Naive thymus-derived CD8-positive, alpha-beta T cell (primary cell): ENCODE results near the gene AK6. TPM values are rescaled to one million over a fixed set of nuclear protein-coding genes. Genes with fewer than 3 reads are reported as not detected.
"Not testable (repeated sequence)": the region's sequence is repeated elsewhere in the genome, so short reads cannot be mapped to it uniquely, and the experiment has no call there.

Source experiments
- ATAC-seq, 2 donors: fragments of 150-1000 bp; cut with Tn5 transposase in 1 of 2; sonication (Bioruptor Pico), chemical (Tn5 transposase) in 1 of 2; 1 replicate in 1 of 2; 2 replicates in 1 of 2; pipeline ENCODE4 v1.10.0; 2021; ENCODE audit warnings: mild to moderate bottlenecking in 2 of 2, moderate library complexity in 2 of 2
- POLR2A ChIA-PET: fragments of 350-600 bp; sonication (Branson Sonifier 250); formaldehyde crosslinking; loops from one replicate; lab custom pipeline; 2021; ENCODE audit warnings: antibody characterized with exemption; lab: Charles Lee
- DNase-seq, 10 donors: peaks; one replicate each; pipeline versions ENCODE4 v3.0.0 to v3.0.0-alpha.2; 2020 to 2022
- H3K27ac Mint-ChIP-seq, 10 donors: one replicate each; pipeline ENCODE4 v1.8.0; 2020 to 2022; ENCODE audit warnings: mild to moderate bottlenecking in 10 of 10, mixed read lengths in 10 of 10, moderate library complexity in 4 of 10, inconsistent platforms in 1 of 10
- H3K27me3 Mint-ChIP-seq, 5 donors: one replicate each; pipeline ENCODE4 v1.8.0; 2021 to 2022; ENCODE audit warnings: mixed read lengths in 5 of 5
- H3K36me3 Mint-ChIP-seq, 3 donors: one replicate each; pipeline ENCODE4 v1.8.0; 2020 to 2022; ENCODE audit warnings: mixed read lengths in 3 of 3, mild to moderate bottlenecking in 2 of 3, inconsistent platforms in 1 of 3
- H3K4me1 Mint-ChIP-seq, 4 donors: one replicate each; pipeline ENCODE4 v1.8.0; 2021 to 2022; ENCODE audit warnings: mixed read lengths in 4 of 4
- H3K4me3 Mint-ChIP-seq, 10 donors: one replicate each; pipeline ENCODE4 v1.8.0; 2020 to 2022; ENCODE audit warnings: mild to moderate bottlenecking in 10 of 10, mixed read lengths in 10 of 10, moderate library complexity in 6 of 10, inconsistent platforms in 1 of 10
- H3K9me3 Mint-ChIP-seq, 9 donors: one replicate each; pipeline ENCODE4 v1.8.0; 2020 to 2022; ENCODE audit warnings: mixed read lengths in 9 of 9, mild to moderate bottlenecking in 3 of 9, inconsistent platforms in 1 of 9, moderate library complexity in 1 of 9
- polyA plus RNA-seq, 3 donors: library from polyadenylated mRNA; unstranded; fragments of 300-500 nt; fragmentation: Illumina TruSeq; gene quantifications; one replicate each; pipeline ENCODE4 v1.2.3, GENCODE V29; 2021
- total RNA-seq, 8 experiments: library from RNA in 2 of 8; stranded (reverse) in 2 of 8; gene quantifications; one replicate each; pipeline ENCODE4 v1.2.3 and lab custom pipeline; 2021 to 2026

AK6 gene
- 10 to 100 TPM; 25.8 to 27.3 TPM for total RNA-seq
- polyA plus RNA-seq: 10 to 100 TPM; 64.6 to 77.0 (median 71.6) TPM
- 1.5 to 48.4 (median 12.6) reads per million in 6 experiments for total RNA-seq (lab: John Stamatoyannopoulos, UW)

DNA sequence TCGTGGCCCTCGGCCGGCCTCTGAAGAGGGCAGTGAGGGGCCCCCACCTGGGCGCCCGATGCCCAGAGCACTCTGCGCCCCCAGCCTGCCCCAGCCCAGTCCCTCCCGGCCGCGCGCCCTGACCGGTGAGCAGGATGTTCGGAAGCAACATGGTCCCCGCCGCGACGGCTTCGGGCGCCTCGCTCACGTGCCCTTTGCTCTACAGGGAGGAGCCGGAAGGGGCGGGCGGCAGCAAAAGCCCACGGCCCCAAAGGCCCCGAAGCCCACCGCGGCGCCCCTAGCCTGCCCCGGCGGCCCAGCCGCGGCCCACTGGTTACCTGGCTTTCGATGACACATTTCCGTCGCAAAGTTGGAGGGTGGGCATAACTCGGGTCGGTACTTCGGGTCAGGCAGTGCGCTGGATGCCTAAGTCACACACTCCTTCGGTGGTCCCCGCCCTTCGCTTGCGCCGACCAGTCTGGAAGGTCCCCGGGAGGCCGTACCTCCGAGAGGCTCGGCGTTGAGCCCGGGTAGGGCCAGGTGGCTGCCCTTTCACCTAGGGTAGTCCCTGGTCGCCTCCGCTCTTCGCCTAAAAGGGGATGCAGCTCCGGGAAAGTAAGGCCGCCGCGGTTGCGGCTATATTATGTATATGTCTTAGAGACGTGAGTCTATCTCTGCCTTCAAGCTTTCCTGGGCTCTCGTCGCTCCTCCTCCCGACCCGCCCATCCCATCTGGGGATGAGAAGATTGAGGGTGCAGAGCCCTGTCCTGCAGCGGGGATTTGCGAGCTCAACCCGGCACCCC is at the start of gene AK6, which contains the start of the genes RAD17 and TAF9:
TSS of gene AK6 (minus strand) at position 181 of the 782 bp plus-strand sequence. CDS start at position 151, 30 bp downstream.
TSS of gene RAD17 (plus strand) at position 479 of the 782 bp plus-strand sequence. CDS start 2,391 bp downstream, outside the sequence.
TSS of gene TAF9 (minus strand) at position 181 of the 782 bp plus-strand sequence. CDS start 3,783 bp downstream, outside the sequence.
- no peaks in the 10 kb centered on the region for H3K9me3 Mint-ChIP-seq
- H3K4me3 Mint-ChIP-seq: peak within 1 kb of the TSS; percentile 91 to 99 (median 96)
- peaks cover 16 to 53% (median 45%) of the 10 kb centered on the region in 4 donors for H3K4me1 Mint-ChIP-seq
- DNase-seq (peak; percentile 85 to 99 (median 90)), ATAC-seq (peak; percentile 87 to 89)
- H3K36me3 Mint-ChIP-seq: peaks cover 5 to 30% (median 5%) of the 10 kb centered on the region in 3 donors
- peak within 1 kb of the TSS; percentile 91 to 100 (median 99) for H3K27ac Mint-ChIP-seq
- POLR2A ChIA-PET: interaction anchor here (0.7 to 1.7 kb wide), 6 partner anchors 11 to 326 kb away, joined by 3 to 9 read pairs (median 6); partner anchors contain the start of genes CCDC125, CCNB1 and SLC30A5
- no peaks in the 10 kb centered on the region for H3K27me3 Mint-ChIP-seq

GRCh38 chr5:69418554-69418953 is 49.2 kb upstream of the AK6 start:
- H3K9me3 Mint-ChIP-seq: peaks cover 0 to 6% (median 0%) of the 10 kb centered on the region in 9 donors

DNA sequence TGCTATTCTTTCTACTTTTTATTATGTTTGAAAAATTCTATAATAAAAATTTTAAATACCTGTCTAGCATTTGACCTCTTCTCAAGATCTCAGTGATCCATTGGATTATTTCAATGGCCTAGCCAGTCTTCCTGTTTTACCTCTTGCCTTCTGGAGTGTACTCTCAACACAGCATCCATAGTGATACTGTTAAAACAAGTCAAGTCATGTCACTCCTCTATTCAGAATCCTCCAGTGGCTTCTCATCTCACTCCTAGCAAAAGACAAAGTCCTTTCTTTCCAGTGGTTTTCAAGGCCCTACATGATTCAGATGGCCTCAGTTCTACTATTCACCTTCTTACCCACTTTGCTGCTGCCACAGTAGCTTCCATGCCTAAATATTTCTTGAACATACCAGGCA is 47.4 kb upstream of the AK6 start:
- ATAC-seq (no peak), DNase-seq (no peak)
- Mint-ChIP-seq H3K27ac (no peak overlapping the region), H3K27me3 (no peaks in the 10 kb centered on the region), H3K9me3 (no peaks in the 10 kb centered on the region), H3K4me1 (peaks cover 1 to 11% (median 10%) of the 10 kb centered on the region in 4 donors), H3K4me3 (peak overlapping the region in 4 of 10 donors; percentile 58 to 77 (median 71)), H3K36me3 (peaks cover under 1 to 14% (median 11%) of the 10 kb centered on the region in 3 donors)
- POLR2A ChIA-PET: no interaction called here

More at GRCh38 chr5:69418554-69418953, 49.2 kb upstream of the AK6 start:
- POLR2A ChIA-PET: no interaction called here
- Mint-ChIP-seq H3K27me3 (no peaks in the 10 kb centered on the region), H3K36me3 (peaks cover 0 to 13% (median 10%) of the 10 kb centered on the region in 3 donors), H3K4me1 (peaks cover 3 to 11% (median 10%) of the 10 kb centered on the region in 4 donors), H3K4me3 (no peak overlapping the region), H3K27ac (no peak overlapping the region)
- ATAC-seq: no peak
- no peak for DNase-seq

DNA sequence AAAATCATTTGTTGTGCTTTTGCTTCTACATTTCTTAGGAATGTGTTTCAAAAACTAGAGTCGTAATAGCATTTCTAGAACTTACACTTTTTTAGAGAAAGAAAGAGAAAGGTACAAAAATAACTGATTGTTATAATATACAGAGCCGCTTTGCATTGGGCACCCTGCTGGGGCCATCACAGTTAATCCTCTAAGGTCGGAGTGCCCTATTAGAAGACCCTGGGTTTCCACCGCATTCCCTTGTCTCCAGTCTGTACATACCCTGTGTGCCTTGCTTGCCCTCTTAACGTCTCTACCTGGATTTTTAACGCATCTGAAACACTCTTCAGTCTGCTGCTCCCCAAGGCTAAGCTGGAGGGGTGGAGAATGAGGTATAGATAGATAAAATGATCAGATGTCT is 46.9 kb upstream of the AK6 start:
- DNase-seq (no peak), ATAC-seq (no peak)
- peaks cover 5 to 19% (median 16%) of the 10 kb centered on the region in 3 donors for H3K36me3 Mint-ChIP-seq
- peaks cover 1 to 11% (median 10%) of the 10 kb centered on the region in 4 donors for H3K4me1 Mint-ChIP-seq
- H3K4me3 Mint-ChIP-seq: peak overlapping the region; percentile 38 to 85 (median 74)
- H3K27ac Mint-ChIP-seq: peak overlapping the region in 1 of 10 donors; percentile 6
- no peaks in the 10 kb centered on the region for H3K27me3 Mint-ChIP-seq
- POLR2A ChIA-PET: no interaction called here
- no peaks in the 10 kb centered on the region for H3K9me3 Mint-ChIP-seq

DNA sequence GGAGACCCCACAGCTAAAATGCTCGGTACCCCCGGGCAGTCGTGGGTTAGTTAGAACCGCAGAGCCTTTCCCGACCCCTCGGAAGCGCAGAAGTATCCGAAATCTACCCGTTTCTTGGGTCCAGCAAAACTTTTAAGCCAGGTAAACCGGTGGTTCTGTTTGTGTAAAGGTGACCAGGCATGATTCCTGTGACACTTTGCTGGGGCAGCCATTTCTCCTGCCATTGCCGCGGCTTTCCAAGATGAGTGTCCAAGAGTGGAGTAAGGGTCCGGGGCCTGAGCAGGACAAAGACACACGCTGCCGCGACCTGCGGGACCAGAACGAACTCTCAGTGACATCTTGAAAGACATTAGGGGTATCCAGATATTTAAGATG is 46.3 kb upstream of the AK6 start:
- ATAC-seq (no peak), DNase-seq (no peak)
- peaks cover 5 to 25% (median 13%) of the 10 kb centered on the region in 3 donors for H3K36me3 Mint-ChIP-seq
- H3K4me1 Mint-ChIP-seq: peaks cover 1 to 11% (median 10%) of the 10 kb centered on the region in 4 donors
- H3K9me3 Mint-ChIP-seq: no peaks in the 10 kb centered on the region
- H3K4me3 Mint-ChIP-seq: peak overlapping the region; percentile 66 to 85 (median 74)
- no peaks in the 10 kb centered on the region for H3K27me3 Mint-ChIP-seq
- H3K27ac Mint-ChIP-seq: peak overlapping the region in 5 of 10 donors; percentile 23 to 81 (median 59)
- POLR2A ChIA-PET: interaction anchor here (0.5 kb wide), 1 partner anchor 90 kb away, joined by 5 read pairs; no protein-coding TSS in a partner anchor

- DNase-seq (peak; percentile 9 to 64 (median 28)), ATAC-seq (peak; percentile 84 to 92)
- H3K27me3 Mint-ChIP-seq: no peaks in the 10 kb centered on the region
- peak within 1 kb of the TSS; percentile 13 to 81 (median 75) for H3K27ac Mint-ChIP-seq
- POLR2A ChIA-PET: interaction anchor here (0.5 kb wide), 1 partner anchor 90 kb away, joined by 5 read pairs; no protein-coding TSS in a partner anchor
- peaks cover 1 to 11% (median 10%) of the 10 kb centered on the region in 4 donors for H3K4me1 Mint-ChIP-seq
- peaks cover 5 to 31% (median 16%) of the 10 kb centered on the region in 3 donors for H3K36me3 Mint-ChIP-seq
- H3K9me3 Mint-ChIP-seq: no peaks in the 10 kb centered on the region
- H3K4me3 Mint-ChIP-seq: peak within 1 kb of the TSS; percentile 66 to 85 (median 76)
Observed at GRCh38 chr5:69414885-69415583, 45.7 kb upstream of the AK6 start, which contains the start of gene MARVELD2. Gene MARVELD2 (plus strand): TSS chr5:69415116. CDS start chr5:69419386, 4,270 bp downstream.

DNA sequence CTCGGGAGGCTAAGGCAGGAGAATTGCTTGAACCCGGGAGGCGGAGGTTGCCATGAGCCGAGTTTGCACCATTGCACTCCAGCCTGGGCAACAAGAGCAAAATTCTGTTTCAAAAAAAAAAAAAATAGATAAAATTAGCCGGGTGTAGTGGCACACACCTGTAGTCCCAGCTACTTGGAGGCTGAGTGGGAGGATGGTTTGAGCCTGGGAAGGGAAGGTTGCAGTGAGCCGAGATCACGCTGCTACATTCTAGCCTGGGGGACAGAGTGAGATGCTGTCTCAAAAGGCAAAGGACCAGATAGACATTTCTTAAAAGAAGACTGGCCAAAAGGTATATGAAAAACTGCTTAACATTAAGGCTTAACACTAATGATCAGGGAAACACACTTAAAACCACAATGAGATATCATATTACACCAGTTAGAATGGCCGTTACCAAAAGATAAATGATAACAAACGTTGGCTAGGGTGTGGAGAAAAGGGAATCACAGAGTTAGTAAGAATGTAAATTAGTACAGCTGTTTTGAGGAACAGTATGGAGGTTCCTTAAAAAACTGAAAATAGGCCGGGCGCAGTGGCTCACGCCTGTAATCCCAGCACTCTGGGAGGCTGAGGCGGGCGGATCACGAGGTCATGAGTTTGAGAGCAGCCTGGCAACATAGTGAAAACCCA is 35.5 kb upstream of the AK6 start:
- POLR2A ChIA-PET: no interaction called here
- Mint-ChIP-seq H3K36me3 (peaks cover 12 to 71% (median 50%) of the 10 kb centered on the region in 3 donors), H3K9me3 (peaks cover 0 to 5% (median 0%) of the 10 kb centered on the region in 9 donors), H3K27ac (peak overlapping the region in 2 of 10 donors; percentile 25 to 72), H3K4me1 (no peaks in the 10 kb centered on the region), H3K27me3 (no peaks in the 10 kb centered on the region), H3K4me3 (no peak overlapping the region)
- ATAC-seq (no peak), DNase-seq (no peak)

DNA sequence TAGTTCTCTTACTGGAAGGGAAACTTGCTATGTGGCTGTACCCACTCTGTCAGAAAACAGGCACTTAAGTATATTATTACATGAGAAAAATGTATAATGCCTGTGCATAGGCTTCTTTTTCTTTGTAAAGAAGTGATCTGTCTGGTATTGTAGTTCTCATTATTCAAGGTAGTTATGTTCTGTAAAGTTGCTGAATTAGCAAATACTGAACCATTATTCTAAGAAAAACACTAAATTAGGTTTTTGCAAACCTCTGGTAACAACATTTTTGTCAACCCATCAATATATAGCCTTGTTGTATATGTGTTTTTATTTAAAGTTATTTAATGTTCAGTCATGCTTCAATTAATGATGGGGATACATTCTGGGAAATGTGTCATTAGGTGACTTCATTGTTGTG is 9.1 kb upstream of the AK6 start:
- H3K4me1 Mint-ChIP-seq: peaks cover 0 to 5% (median 0%) of the 10 kb centered on the region in 4 donors
- no peaks in the 10 kb centered on the region for H3K9me3 Mint-ChIP-seq
- DNase-seq (no peak), ATAC-seq (no peak)
- no peak overlapping the region for H3K27ac Mint-ChIP-seq
- peaks cover 3 to 68% (median 5%) of the 10 kb centered on the region in 3 donors for H3K36me3 Mint-ChIP-seq
- H3K27me3 Mint-ChIP-seq: no peaks in the 10 kb centered on the region
- no peak overlapping the region for H3K4me3 Mint-ChIP-seq
- POLR2A ChIA-PET: no interaction called here

DNA sequence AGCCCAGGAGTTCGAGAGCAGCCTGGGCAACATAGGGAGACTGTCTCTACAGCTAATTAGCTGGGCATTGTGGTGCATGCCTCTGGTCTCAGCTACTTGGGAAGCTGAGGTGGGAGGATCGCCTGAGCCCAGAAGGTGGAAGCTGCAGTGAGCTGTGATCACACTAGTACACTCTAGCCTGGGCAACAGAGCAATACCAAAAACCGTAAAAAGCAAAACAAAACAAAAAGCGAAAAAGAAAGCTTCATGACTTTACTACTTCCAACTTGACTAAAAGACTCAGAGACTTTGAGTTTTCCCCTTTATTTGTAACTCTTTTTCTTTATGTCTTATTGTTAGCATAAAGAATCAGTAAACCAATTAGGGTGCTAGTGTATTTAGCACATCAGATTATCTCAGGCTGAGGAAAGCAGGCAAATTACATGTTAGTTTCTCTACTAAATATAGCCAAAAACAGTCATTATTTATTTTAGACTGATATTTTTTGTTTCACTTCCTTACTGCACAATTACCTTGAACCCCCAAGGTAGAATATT is 5.7 kb upstream of the AK6 start:
- POLR2A ChIA-PET: no interaction called here
- H3K27me3 Mint-ChIP-seq: no peaks in the 10 kb centered on the region
- DNase-seq (no peak), ATAC-seq (no peak)
- peak overlapping the region in 2 of 10 donors; percentile 35 to 50 for H3K27ac Mint-ChIP-seq
- H3K9me3 Mint-ChIP-seq: no peaks in the 10 kb centered on the region
- peaks cover 0 to 25% (median 18%) of the 10 kb centered on the region in 4 donors for H3K4me1 Mint-ChIP-seq
- H3K36me3 Mint-ChIP-seq: peaks cover 2 to 43% (median 3%) of the 10 kb centered on the region in 3 donors
- H3K4me3 Mint-ChIP-seq: no peak overlapping the region

GRCh38 chr5:69372394-69372793 is 3.1 kb upstream of the AK6 start:
- Mint-ChIP-seq H3K9me3 (no peaks in the 10 kb centered on the region), H3K27ac (peak overlapping the region in 1 of 10 donors; percentile 73), H3K4me3 (peak overlapping the region in 3 of 10 donors; percentile 15 to 20 (median 19)), H3K27me3 (no peaks in the 10 kb centered on the region), H3K4me1 (peaks cover 7 to 39% (median 31%) of the 10 kb centered on the region in 4 donors), H3K36me3 (peaks cover 2 to 32% (median 3%) of the 10 kb centered on the region in 3 donors)
- DNase-seq (no peak), ATAC-seq (no peak)
- POLR2A ChIA-PET: no interaction called here

- Mint-ChIP-seq H3K36me3 (peaks cover 1 to 30% (median 2%) of the 10 kb centered on the region in 3 donors), H3K4me3 (peak overlapping the region; percentile 89 to 97 (median 94)), H3K4me1 (peaks cover 14 to 54% (median 37%) of the 10 kb centered on the region in 4 donors), H3K27ac (peak overlapping the region; percentile 91 to 100 (median 99))
- H3K9me3 Mint-ChIP-seq, ATAC-seq, H3K27me3 Mint-ChIP-seq, DNase-seq: not testable (repeated sequence)
- POLR2A ChIA-PET: interaction anchor here (0.7 to 1.7 kb wide), 6 partner anchors 12 to 327 kb away, joined by 3 to 9 read pairs (median 6); partner anchors contain the start of genes CCDC125, CCNB1 and SLC30A5
Observed at GRCh38 chr5:69370335-69370734, 1.0 kb upstream of the AK6 start.
